ENCODE data around the gene GRAMD1B. TPM values are rescaled to one million over a fixed set of nuclear protein-coding genes. Genes with fewer than 3 reads are reported as not detected.

The GRAMD1B gene
- total RNA-seq, 1 donor from 2014 or later = 0.26 TPM

DNA sequence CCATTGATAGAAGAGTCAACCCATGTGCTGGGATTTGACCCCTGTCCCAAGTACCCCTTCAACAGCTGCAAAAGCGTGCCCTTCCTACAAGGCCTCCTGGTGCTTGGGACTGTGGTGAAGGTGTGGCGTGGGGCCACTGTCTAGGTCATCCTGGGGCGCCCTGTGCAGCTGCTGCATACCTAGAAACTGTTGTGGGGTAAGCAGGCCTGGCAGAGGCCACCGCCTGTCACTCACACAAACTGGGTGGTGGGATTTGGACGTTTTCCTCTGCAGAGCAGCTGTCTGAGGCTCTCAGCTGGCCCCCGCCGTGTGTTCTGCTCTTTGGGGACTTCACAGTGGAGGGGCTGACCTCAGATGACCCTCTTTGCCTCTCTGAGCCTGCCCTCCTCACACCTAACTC, 154.7 kb downstream of the GRAMD1B start:
- no peaks in the 10 kb centered on the region for H3K27me3 ChIP-seq (ENCODE audit: control insufficient read depth, insufficient read depth, low read length)
- DNase-seq (ENCODE audit: low read depth) = no peak
- TF ChIP-seq, protein P1, sequence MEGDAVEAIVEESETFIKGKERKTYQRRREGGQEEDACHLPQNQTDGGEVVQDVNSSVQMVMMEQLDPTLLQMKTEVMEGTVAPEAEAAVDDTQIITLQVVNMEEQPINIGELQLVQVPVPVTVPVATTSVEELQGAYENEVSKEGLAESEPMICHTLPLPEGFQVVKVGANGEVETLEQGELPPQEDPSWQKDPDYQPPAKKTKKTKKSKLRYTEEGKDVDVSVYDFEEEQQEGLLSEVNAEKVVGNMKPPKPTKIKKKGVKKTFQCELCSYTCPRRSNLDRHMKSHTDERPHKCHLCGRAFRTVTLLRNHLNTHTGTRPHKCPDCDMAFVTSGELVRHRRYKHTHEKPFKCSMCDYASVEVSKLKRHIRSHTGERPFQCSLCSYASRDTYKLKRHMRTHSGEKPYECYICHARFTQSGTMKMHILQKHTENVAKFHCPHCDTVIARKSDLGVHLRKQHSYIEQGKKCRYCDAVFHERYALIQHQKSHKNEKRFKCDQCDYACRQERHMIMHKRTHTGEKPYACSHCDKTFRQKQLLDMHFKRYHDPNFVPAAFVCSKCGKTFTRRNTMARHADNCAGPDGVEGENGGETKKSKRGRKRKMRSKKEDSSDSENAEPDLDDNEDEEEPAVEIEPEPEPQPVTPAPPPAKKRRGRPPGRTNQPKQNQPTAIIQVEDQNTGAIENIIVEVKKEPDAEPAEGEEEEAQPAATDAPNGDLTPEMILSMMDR (IDR thresholded peaks at IDR 0.05; ENCODE audit: insufficient read depth, low read length, severe bottlenecking) = no peak
- no peak overlapping the region for H3K4me3 ChIP-seq (ENCODE audit: low read depth, low read length)
- H3K36me3 ChIP-seq (ENCODE audit: control insufficient read depth, insufficient read depth, low read length) = no peaks in the 10 kb centered on the region
- no peak for FAIRE-seq

DNA sequence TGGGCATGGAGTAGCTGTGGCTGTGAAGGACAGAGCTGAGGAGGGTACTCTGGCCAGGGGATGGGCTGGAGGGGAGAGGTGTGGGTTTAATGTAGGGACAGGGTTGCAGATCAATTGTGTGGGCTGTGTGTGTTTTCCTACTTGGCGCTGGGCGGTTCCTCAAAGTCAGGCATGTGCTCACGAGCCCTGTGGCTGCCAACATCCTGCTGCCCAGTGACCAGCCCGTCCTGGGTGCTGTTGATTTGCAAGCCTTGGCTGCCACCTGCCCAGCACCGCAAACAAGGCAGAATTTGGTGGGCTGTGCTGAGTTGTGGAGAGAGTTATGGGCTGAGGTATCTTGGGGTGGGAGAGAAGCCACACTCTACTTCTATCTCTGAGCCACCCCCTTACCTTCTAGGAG, 155.1 kb downstream of the GRAMD1B start:
- Histone ChIP-seq H3K27me3 (ENCODE audit: control insufficient read depth, insufficient read depth, low read length) (no peaks in the 10 kb centered on the region), H3K4me3 (ENCODE audit: low read depth, low read length) (no peak overlapping the region), H3K36me3 (ENCODE audit: control insufficient read depth, insufficient read depth, low read length) (no peaks in the 10 kb centered on the region)
- DNase-seq (ENCODE audit: low read depth) (peak; percentile 17), FAIRE-seq (peak; percentile 89)
- TF ChIP-seq, protein P1 (IDR thresholded peaks at IDR 0.05; ENCODE audit: insufficient read depth, low read length, severe bottlenecking) = no peak

DNA sequence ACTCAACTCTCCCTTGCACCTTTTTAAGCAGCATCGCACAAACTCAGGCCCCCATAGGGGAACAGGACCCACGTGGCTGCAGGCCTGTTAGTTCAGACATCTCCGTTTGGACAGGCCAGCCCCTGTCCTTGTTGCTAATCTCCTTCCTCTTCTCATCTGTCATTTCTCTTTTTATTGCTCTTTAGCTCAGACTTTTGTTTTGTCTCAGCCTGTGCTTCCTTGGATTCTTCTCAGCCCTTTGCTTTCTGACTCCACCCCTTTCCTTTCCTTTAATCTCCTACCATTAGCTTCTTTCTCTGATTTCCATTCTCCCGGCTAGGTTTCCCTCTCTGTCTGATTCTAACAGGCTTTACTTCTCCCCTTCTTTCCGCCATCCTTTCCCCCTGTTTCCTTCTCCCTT, 155.6 kb downstream of the GRAMD1B start:
- TF ChIP-seq, protein P1 (IDR thresholded peaks at IDR 0.05; ENCODE audit: insufficient read depth, low read length, severe bottlenecking) = no peak
- no peak for FAIRE-seq

DNA sequence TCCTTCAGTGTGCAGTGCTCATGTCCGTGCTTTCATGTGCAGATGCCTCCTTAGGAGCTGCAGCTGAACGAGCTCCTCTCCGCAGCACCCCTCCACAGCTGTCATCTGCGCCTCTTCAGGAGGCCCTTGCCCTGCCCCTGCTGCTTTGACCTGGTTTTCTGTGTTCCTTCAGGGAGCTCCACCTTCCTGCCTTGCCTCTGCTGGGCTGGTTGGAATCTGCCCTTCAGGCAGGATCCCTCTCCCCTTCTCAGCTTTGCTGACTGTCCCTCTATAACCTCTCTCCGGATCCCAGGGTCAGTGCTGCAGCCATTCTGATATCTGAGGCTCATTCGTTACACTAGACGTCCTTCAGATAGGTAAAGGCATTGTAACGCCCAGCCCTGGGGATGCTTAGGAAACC, 156.5 kb downstream of the GRAMD1B start:
- Histone ChIP-seq H3K27me3 (ENCODE audit: control insufficient read depth, insufficient read depth, low read length) (no peaks in the 10 kb centered on the region), H3K36me3 (ENCODE audit: control insufficient read depth, insufficient read depth, low read length) (no peaks in the 10 kb centered on the region), H3K4me3 (ENCODE audit: low read depth, low read length) (no peak overlapping the region)
- no peak for FAIRE-seq
- no peak for DNase-seq (ENCODE audit: low read depth)
- TF ChIP-seq, protein P1 (IDR thresholded peaks at IDR 0.05; ENCODE audit: insufficient read depth, low read length, severe bottlenecking) = no peak

More for the DNA sequence above, 155.6 kb downstream of the GRAMD1B start:
- Histone ChIP-seq H3K36me3 (ENCODE audit: control insufficient read depth, insufficient read depth, low read length) (no peaks in the 10 kb centered on the region), H3K27me3 (ENCODE audit: control insufficient read depth, insufficient read depth, low read length) (no peaks in the 10 kb centered on the region), H3K4me3 (ENCODE audit: low read depth, low read length) (no peak overlapping the region)
- no peak for DNase-seq (ENCODE audit: low read depth)

DNA sequence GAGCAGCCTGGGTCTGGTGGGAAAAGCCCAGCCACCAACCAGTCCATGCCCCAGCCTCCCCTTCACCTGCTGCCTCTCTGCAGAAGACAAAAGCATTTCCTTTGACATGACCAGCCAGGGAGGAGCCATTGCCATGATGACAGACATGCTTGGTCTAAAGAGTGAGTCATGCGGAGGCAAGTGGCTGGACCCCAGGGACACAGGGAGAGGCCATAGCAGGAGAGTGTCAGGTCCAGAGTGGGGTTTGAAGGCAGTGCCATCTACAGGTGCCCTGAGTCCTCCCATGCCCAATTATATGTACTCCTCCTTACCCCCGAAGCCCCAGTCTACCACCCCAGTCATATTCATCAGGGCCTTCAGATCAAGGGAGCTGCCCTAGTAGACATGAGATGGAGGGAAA, 157.0 kb downstream of the GRAMD1B start:
- no peak overlapping the region for H3K4me3 ChIP-seq (ENCODE audit: low read depth, low read length)
- no peaks in the 10 kb centered on the region for H3K27me3 ChIP-seq (ENCODE audit: control insufficient read depth, insufficient read depth, low read length)
- FAIRE-seq = no peak
- peak; percentile 17 for DNase-seq (ENCODE audit: low read depth)
- TF ChIP-seq, protein P1 (IDR thresholded peaks at IDR 0.05; ENCODE audit: insufficient read depth, low read length, severe bottlenecking) = no peak
- no peaks in the 10 kb centered on the region for H3K36me3 ChIP-seq (ENCODE audit: control insufficient read depth, insufficient read depth, low read length)

DNA sequence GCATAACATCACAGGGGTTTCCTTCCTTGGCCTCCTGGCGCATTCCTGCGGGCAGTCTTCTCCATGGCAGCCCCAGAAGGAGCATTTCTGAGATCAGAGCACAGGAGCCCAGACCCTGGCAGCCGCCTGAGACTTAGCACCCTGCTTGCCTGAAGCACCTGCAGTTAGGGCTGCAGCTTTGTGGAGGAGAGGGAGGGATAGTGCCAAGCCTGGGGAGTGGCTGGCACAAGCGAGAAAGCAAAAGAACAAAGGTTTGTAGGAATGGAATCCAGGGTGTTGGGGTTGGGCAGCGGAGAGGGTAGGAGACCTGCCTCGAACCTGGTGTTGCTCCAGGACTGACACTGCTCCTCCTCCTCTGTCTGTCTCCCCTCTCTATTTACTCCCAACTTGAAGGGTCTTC, 157.5 kb downstream of the GRAMD1B start:
- no peak for DNase-seq (ENCODE audit: low read depth)
- H3K4me3 ChIP-seq (ENCODE audit: low read depth, low read length) = no peak overlapping the region
- H3K27me3 ChIP-seq (ENCODE audit: control insufficient read depth, insufficient read depth, low read length) = no peaks in the 10 kb centered on the region
- H3K36me3 ChIP-seq (ENCODE audit: control insufficient read depth, insufficient read depth, low read length) = no peaks in the 10 kb centered on the region
- TF ChIP-seq, protein P1 (IDR thresholded peaks at IDR 0.05; ENCODE audit: insufficient read depth, low read length, severe bottlenecking) = no peak
- no peak for FAIRE-seq

All from bronchial epithelial cell (primary cell).